HG02885 (cell line): ENCODE results near the gene WDR27.
"Not testable (repeated sequence)": the region's sequence is repeated elsewhere in the genome, so short reads cannot be mapped to it uniquely, and the experiment has no call there.

Experiments
- ATAC-seq: cut with Tn5 transposase; IDR thresholded peaks from one replicate; pipeline ENCODE4 v1.9.1; 2021; ENCODE audit warnings: mild to moderate bottlenecking; ENCODE audit not compliant: unreplicated experiment, poor library complexity

WDR27 gene

DNA sequence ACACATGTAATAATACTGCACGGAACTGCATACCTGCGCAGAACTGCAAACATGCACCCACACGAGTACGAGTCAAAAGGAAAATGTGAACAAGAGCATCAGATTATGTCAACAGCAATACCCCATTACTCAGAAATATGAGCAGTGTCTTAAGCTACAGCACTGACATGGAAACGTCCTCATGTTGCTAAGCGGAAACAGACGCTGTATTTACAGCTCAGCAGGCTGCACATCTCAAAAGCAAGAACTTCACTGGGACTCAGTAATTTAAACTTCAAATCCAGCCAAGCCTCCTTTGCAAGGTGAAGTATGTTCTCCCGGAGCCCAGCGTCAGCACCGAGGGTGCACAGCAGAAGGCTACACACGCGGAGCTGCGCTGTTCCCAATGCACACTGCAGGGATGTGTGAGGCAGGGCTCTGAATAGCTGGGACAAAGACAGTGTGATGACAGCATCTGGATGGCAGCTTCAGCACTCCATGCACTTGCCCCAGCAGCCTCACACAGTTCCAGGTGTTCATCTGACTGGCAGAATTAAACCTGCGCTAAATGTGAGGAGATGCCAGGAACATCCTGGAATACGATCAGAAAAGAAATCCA lies 202.8 kb downstream of the WDR27 start:
- ATAC-seq = no peak

DNA sequence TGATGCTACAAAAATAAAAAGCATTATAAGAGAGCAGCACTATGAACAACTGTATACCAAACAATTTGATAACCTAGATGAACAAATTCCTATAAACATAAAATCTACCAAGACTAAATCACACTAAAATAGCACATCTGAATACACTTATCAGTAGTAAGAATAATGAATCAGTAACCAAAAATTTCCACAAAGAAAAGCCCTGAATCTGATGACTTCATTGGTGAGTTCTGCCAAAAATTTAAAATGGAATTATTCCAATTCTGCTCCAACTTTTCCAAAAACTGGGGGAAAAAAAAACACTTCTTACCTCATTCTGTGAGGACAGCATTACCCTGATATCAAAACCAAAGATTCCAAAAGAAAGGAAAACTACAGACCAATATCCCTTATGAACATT lies 206.2 kb downstream of the WDR27 start:
- no peak for ATAC-seq

GRCh38 chr6:169494038-169494437 lies 207.8 kb downstream of the WDR27 start:
- ATAC-seq = no peak

DNA sequence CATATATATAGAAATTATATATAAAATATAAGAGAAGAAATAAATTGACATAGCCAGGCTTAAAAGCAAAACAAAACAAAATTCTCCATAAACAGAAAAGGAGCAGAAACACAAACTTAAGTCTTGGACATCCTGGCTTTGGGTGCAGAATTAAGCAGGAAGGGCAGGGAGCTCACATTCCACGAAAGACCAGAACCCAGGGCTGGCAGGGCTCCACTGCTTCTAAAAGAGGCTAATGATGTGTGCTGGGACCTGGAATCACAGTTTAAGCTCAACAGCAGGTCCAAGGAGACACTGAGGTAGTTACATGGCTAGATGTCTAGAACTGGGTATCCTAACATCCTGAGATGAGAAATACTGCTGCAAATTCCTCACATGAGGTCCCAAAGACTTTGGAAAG lies 210.3 kb downstream of the WDR27 start:
- ATAC-seq = no peak

- ATAC-seq = no peak
These were observed 211.0 kb downstream of the WDR27 start for GRCh38 chr6:169490830-169491229.

DNA sequence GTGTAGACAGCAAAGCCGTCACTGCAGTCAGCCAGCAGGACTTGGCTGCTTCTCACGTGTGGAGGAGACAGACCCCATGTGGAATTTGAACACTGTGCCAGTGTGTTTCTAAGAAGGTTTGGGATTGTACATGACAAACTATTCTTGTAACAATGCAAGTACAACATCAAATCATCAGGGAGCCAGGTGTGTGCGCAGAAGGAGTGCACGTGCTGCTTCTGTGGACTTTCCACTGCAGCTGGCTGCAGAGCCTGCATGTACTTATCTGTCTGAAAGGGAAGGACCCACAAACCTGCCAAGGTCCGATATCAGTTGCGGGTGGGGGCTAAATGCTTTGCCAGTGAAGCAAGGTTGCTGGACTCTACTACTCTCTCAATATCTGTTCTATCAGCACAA lies 211.6 kb downstream of the WDR27 start:
- ATAC-seq = no peak

- no peak for ATAC-seq
These were observed 212.1 kb downstream of the WDR27 start for GRCh38 chr6:169489563-169490245.

DNA sequence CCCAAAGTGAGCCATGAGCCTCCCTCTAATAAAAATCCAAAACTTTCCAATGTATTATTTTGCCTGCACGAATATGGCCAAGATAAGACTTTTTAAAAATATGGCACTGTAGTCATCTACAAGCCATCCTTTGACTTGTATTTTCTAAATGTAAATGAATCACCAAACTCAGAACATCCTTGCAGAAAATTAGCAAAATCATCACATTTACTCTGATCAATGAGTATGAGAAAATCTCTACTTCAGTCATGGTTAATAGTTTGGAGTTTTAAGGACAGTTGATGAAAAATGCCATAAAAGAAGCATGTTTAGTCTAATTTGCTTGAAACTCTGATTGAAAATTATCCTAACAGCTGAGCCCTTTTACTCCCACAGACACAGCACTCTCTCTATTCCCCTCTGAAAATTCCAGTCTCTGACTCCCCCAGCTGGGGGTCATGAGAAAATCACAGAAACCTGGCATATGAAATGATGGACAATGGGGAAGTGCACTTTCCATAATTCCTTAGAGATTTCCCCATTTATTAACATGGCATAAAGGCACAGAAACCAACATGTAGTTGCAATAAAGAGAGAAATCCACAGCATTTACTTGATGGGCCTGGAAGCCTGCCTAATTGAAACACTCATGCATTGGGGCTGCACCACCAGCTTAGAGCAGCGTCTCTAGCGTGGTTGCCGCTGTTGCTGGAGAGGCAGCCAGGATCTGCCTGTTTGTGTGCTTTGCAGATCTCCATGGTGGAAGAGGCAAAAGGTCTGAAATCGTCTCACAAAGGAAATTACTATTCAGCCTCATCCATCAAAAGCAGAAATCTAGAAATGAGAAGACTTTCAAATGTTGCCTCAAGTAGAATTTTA lies 214.0 kb downstream of the WDR27 start:
- no peak for ATAC-seq

DNA sequence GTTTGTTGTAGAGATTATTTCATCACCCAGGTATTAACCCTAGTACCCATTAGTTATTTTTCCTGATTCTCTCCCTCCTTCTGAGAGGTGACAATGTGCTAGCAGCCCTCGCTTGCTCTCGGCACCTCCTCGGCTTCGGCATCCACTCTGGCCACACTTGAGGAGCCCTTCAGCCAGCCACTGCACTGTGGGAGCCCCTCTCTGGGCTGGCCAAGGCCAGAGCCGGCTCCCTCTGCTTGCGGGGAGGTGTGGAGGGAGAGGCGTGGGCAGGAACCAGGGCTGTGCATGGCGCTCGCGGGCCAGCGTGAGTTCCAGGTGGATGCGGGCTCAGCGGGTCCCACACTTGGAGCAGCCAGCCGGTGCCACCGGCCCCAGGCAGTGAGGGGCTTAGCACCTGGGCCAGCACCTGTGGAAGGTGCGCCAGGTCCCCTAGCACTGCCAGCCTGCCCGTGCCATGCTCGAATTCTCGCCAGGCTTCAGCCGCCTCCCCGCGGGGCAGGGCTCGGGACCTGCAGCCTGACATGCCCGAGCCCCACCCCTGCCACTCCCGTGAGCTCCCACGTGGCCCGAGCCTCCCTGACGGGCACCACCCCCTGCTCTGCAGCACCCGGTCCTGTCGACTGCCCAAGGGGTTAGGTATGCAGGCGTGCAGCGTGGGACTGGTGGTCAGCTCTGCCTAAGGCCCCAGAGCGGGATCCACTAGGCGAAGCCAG lies 221.9 kb downstream of the WDR27 start:
- no peak for ATAC-seq

- ATAC-seq = no peak
These were observed 227.5 kb downstream of the WDR27 start for GRCh38 chr6:169474362-169474761.

- ATAC-seq = peak; percentile 64
These were observed 228.2 kb downstream of the WDR27 start for GRCh38 chr6:169473663-169474062.

GRCh38 chr6:169472786-169473416 lies 228.9 kb downstream of the WDR27 start:
- ATAC-seq = no peak

GRCh38 chr6:169470790-169471189 lies 231.0 kb downstream of the WDR27 start:
- ATAC-seq = no peak

GRCh38 chr6:169469028-169469427 lies 232.8 kb downstream of the WDR27 start:
- no peak for ATAC-seq

GRCh38 chr6:169467755-169468154 lies 234.1 kb downstream of the WDR27 start:
- ATAC-seq = not testable (repeated sequence)

DNA sequence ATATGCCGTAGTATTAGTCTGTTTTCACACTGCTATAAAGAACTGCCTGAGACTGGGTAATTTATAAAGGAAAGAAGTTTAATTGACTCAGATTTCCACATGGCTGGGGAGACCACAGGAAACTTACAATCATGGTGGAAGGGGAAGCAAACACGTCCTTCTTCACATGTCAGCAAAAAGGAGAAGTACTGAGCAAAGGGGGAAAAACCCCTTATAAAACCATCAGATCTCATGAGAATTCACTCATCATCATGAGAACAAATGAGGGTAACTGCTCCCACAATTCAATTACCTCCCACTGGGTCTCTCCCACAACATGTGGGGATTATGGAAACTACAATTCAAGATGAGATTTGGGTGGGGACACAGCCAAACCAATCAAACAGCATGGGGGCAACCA lies 235.6 kb downstream of the WDR27 start:
- ATAC-seq = not testable (repeated sequence)

DNA sequence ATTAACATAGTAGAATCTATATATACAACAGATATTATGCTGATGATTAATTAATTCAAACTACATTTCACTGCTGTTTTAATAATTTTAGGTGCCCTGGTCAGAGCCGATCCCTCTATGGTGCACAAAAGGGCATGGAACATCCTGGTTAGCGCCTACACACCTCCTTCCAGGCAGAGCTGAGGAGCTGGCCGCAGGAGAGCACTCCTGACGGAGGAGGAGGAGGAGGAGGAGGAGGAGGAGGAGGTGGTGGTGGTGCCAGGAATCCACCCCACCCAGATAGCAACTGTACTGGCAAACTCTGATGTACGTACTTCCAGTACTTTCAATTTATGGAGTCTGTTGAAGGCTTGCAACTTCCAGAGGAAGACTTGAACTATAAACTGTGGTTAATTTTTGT lies 244.1 kb downstream of the WDR27 start:
- ATAC-seq = no peak

- no peak for ATAC-seq
These were observed 245.0 kb downstream of the WDR27 start for GRCh38 chr6:169456840-169457239.

DNA sequence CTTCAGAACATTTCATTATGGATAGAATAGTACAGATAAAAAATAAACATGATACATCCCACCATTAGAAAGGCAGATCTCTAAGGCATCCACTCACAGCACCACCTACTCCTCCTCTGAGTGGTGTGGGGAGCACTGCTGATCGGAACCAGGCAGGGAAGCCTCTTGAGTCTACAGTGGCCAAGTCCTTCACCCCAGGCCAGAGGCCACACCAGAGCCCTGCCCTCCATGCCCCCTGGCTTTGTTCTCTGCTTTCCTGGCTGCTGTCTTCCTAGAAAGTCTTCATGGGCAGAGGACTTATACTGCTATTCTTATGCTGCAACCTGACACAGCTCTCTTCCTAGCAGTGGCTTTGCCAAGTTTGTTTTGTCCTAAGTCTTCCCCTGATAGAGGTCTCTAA lies 246.4 kb downstream of the WDR27 start:
- ATAC-seq = no peak

DNA sequence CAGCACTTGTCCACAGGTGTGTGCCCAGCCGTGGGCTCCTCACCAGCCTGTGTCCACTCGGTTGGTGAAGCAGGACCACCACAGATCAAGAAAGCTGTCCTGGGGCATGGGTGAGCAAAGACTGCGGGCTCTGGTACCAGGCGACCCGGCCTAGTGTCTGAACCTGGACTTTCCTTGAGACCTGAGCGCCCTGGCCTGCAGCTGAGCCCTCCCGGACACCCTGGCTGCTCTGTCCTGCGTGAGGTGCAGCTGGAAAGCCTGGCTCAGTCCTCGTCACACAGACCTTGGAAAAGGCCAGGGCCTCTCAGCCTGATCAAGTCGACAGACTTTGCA lies 247.0 kb downstream of the WDR27 start:
- no peak for ATAC-seq
